Sigmoid colon (tissue), 4 donors: ENCODE results near the gene CLCN7.

Experiments used
- CTCF ChIP-seq, 4 experiments: fragments of 450-650 bp in 3 of 4; fragments of 200-600 bp in 1 of 4; IDR thresholded peaks; one replicate each; pipeline ENCODE4 v1.5.1; 2016 to 2019; ENCODE audit warnings: antibody characterized with exemption in 4 of 4, mild to moderate bottlenecking in 3 of 4, moderate library complexity in 2 of 4
- POLR2AphosphoS5 ChIP-seq, 4 donors: sonication (generic); formaldehyde crosslinking; IDR thresholded peaks; one replicate each; pipeline ENCODE4 v1.6.1; 2017; ENCODE audit warnings: antibody characterized with exemption in 4 of 4

- TF ChIP-seq CTCF (IDR thresholded peaks at IDR 0.05) (no peak), POLR2AphosphoS5 (IDR thresholded peaks at IDR 0.05) (no peak)
Measured at GRCh38 chr16:1449201-1449788, 25.5 kb downstream of the CLCN7 start.
